ENCODE data around the gene NAT8L. TPM values are rescaled to one million over a fixed set of nuclear protein-coding genes. Genes with fewer than 3 reads are reported as not detected.

Gene NAT8L
- total and polyA plus RNA-seq, 2 of the 13 experiments (the other 11 are each of a cell fraction or from before 2014, with no cell fraction given): 2.2 to 3.3 TPM

- no peak for TF ChIP-seq ZNF646 (CRISPR knock-in tag; IDR thresholded peaks at IDR 0.05)
- no peak for TF ChIP-seq SMARCC2 (IDR thresholded peaks at IDR 0.05)
- TF ChIP-seq, protein P1, sequence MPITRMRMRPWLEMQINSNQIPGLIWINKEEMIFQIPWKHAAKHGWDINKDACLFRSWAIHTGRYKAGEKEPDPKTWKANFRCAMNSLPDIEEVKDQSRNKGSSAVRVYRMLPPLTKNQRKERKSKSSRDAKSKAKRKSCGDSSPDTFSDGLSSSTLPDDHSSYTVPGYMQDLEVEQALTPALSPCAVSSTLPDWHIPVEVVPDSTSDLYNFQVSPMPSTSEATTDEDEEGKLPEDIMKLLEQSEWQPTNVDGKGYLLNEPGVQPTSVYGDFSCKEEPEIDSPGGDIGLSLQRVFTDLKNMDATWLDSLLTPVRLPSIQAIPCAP (CRISPR knock-in tag; IDR thresholded peaks at IDR 0.05; ENCODE audit: low read depth): no peak
- no peak for TF ChIP-seq ZNF44 (CRISPR knock-in tag; IDR thresholded peaks at IDR 0.05)
- TF ChIP-seq ESRRA (CRISPR knock-in tag; IDR thresholded peaks at IDR 0.05; ENCODE audit: low read depth): no peak
Measured at GRCh38 chr4:2051086-2051485, 8.0 kb upstream of the NAT8L start (continued).

GRCh38 chr4:2054217-2054616 is 4.9 kb upstream of the NAT8L start:
- no peak overlapping the region for H3K9ac ChIP-seq (ENCODE audit: insufficient read depth, low read depth, low read length)
- intact Hi-C loops (cut with micrococcal nuclease; ENCODE audit: unreplicated experiment): no loop called here
- H3K79me2 ChIP-seq (ENCODE audit: insufficient read depth, low read length): no peaks in the 10 kb centered on the region
- ATAC-seq: no peak
- ChIA-PET POLR2A (no interaction called here), CTCF (ENCODE audit: low intra/inter-chr PET ratio, low total read pairs) (no interaction called here)
- WGBS (ENCODE audit: low lambda C conversion rate): 46% methylated on average over 6 of the region's 6 CpGs
- H3K27ac ChIP-seq (ENCODE audit: extremely low read length, insufficient read depth, low read length): no peak overlapping the region
- no peak overlapping the region for H3K4me3 ChIP-seq (replicated peaks in 1 of 3; ENCODE audit: insufficient read depth in 1 of 3, low read depth in 2 of 3, low read length in 3 of 3)
- in situ Hi-C loops (cut with HindIII; ENCODE audit: extremely low pct_ligation_motif_present, low pct_unique_long_range_greater_than_20kb): no loop called here
- H3K27me3 ChIP-seq (ENCODE audit: control insufficient read depth in 1 of 2, insufficient read depth in 2 of 2, low read length in 2 of 2): peaks cover 0 to 22% of the 10 kb centered on the region in 2 experiments; a peak in 4 of 5 replicates
- no peak for DNase-seq (ENCODE audit: low spot score)
- no peak overlapping the region for H2AFZ ChIP-seq (ENCODE audit: low read length)
- no peaks in the 10 kb centered on the region for H4K20me1 ChIP-seq (ENCODE audit: insufficient read depth, low read length)
- no peaks in the 10 kb centered on the region for H3K36me3 ChIP-seq (replicated peaks in 1 of 2; ENCODE audit: control insufficient read depth in 1 of 2, insufficient read depth in 2 of 2, low read length in 2 of 2)
- FAIRE-seq: no peak
- no peaks in the 10 kb centered on the region for H3K9me3 ChIP-seq (ENCODE audit: low read length)
- no peaks in the 10 kb centered on the region for H3K4me1 ChIP-seq (ENCODE audit: insufficient read depth, low read length)
- BruUV-seq (replicated peaks): no TSS peak
- H3K4me2 ChIP-seq (ENCODE audit: low read depth, low read length): no peak overlapping the region
- TF ChIP-seq ZBTB3 (CRISPR knock-in tag; IDR thresholded peaks at IDR 0.05; ENCODE audit: borderline replicate concordance, low read depth): no peak
- no peak for TF ChIP-seq HDAC1 (CRISPR knock-in tag; IDR thresholded peaks at IDR 0.05)
- no peak for TF ChIP-seq PRPF4 (IDR thresholded peaks at IDR 0.05; ENCODE audit: low read depth, low read length, poor library complexity, severe bottlenecking)
- TF ChIP-seq CHD2 (IDR thresholded peaks at IDR 0.05; ENCODE audit: low read depth, low read length): peak; percentile 57; the same call in 1 of the 2 replicates
- TF ChIP-seq, protein P2, sequence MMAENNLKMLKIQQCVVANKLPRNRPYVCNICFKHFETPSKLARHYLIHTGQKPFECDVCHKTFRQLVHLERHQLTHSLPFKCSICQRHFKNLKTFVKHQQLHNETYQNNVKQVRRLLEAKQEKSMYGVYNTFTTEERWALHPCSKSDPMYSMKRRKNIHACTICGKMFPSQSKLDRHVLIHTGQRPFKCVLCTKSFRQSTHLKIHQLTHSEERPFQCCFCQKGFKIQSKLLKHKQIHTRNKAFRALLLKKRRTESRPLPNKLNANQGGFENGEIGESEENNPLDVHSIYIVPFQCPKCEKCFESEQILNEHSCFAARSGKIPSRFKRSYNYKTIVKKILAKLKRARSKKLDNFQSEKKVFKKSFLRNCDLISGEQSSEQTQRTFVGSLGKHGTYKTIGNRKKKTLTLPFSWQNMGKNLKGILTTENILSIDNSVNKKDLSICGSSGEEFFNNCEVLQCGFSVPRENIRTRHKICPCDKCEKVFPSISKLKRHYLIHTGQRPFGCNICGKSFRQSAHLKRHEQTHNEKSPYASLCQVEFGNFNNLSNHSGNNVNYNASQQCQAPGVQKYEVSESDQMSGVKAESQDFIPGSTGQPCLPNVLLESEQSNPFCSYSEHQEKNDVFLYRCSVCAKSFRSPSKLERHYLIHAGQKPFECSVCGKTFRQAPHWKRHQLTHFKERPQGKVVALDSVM (CRISPR knock-in tag; IDR thresholded peaks at IDR 0.05): no peak
- no peak for TF ChIP-seq MXI1 (IDR thresholded peaks at IDR 0.05; ENCODE audit: borderline replicate concordance, low read depth, low read length)
- no peak for TF ChIP-seq ZNF18 (CRISPR knock-in tag; IDR thresholded peaks at IDR 0.05; ENCODE audit: insufficient replicate concordance)
